ENCODE results near the gene PIM2. TPM values are rescaled to one million over a fixed set of nuclear protein-coding genes. Genes with fewer than 3 reads are reported as not detected.

PIM2 gene
- total RNA-seq, 1 experiment from 2014 or later = 15.6 TPM

DNA sequence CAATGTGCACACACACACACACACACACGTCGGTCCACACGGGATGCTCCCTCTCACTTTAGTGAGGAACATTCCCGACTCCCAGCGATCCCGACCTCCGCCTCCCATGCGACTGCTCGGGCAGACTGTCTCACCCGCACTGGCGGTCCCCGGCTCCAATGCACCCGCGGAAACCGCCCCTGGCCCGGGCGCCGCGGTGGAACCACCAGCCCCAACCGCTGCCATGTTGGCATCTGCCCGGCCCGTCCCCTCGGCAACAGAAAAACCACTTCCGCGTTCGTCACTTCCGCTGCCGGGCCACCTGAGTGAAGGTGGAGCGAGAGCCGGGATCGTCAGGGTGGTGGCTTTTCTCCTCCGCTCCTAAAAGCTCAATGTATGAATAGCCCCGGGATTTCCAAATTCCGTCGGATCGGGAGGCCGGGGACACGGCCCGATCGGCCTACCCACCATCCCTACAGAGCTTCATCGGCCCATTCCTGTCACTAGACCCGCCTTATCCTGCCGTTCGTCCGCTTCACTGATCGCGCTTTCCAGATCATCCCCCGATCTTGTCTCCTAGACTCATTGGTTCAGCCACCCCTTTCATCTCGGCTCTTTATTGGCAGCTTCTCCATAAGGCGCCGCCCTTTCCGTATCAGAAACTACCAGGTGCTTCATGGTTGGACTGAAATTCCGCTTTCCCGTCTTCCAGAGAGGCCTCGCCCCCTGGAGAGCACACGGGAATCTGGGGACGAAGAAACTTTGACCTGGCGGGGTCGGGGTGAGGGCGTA is 7.2 kb downstream of the PIM2 start, which contains the start of gene SLC35A2:
Gene SLC35A2, minus strand, starts transcription at position 235 of the 771 bp plus-strand sequence. Its CDS starts 10 bp downstream, at position 225.
- H3K4me3 ChIP-seq (replicated peaks in 1 of 2; ENCODE audit: low read depth in 1 of 2, low read length in 2 of 2) = peak within 1 kb of the TSS; percentile 84 to 87
- H3K36me3 ChIP-seq (ENCODE audit: control insufficient read depth in 1 of 2, insufficient read depth in 2 of 2, low read length in 2 of 2) = peaks cover 7 to 12% of the 10 kb centered on the region in 2 experiments; a peak in 3 of 4 replicates
- TF ChIP-seq, protein P1, sequence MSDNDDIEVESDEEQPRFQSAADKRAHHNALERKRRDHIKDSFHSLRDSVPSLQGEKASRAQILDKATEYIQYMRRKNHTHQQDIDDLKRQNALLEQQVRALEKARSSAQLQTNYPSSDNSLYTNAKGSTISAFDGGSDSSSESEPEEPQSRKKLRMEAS (IDR thresholded peaks at IDR 0.05) = no peak
- TF ChIP-seq, protein P2, sequence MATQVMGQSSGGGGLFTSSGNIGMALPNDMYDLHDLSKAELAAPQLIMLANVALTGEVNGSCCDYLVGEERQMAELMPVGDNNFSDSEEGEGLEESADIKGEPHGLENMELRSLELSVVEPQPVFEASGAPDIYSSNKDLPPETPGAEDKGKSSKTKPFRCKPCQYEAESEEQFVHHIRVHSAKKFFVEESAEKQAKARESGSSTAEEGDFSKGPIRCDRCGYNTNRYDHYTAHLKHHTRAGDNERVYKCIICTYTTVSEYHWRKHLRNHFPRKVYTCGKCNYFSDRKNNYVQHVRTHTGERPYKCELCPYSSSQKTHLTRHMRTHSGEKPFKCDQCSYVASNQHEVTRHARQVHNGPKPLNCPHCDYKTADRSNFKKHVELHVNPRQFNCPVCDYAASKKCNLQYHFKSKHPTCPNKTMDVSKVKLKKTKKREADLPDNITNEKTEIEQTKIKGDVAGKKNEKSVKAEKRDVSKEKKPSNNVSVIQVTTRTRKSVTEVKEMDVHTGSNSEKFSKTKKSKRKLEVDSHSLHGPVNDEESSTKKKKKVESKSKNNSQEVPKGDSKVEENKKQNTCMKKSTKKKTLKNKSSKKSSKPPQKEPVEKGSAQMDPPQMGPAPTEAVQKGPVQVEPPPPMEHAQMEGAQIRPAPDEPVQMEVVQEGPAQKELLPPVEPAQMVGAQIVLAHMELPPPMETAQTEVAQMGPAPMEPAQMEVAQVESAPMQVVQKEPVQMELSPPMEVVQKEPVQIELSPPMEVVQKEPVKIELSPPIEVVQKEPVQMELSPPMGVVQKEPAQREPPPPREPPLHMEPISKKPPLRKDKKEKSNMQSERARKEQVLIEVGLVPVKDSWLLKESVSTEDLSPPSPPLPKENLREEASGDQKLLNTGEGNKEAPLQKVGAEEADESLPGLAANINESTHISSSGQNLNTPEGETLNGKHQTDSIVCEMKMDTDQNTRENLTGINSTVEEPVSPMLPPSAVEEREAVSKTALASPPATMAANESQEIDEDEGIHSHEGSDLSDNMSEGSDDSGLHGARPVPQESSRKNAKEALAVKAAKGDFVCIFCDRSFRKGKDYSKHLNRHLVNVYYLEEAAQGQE (IDR thresholded peaks at IDR 0.05; ENCODE audit: low read depth) = no peak
- TF ChIP-seq YY1 (IDR thresholded peaks at IDR 0.05; ENCODE audit: extremely low read depth, insufficient replicate concordance, low read depth, low read length) (peak; percentile 87), TCF7L2 (IDR thresholded peaks at IDR 0.05; ENCODE audit: borderline replicate concordance, extremely low read depth, insufficient read depth, insufficient read length) (peak; percentile 66), POLR2AphosphoS5 (IDR thresholded peaks at IDR 0.05; ENCODE audit: low read depth, low read length) (peak; percentile 78), JUND (IDR thresholded peaks at IDR 0.05) (no peak), POLR2A (IDR thresholded peaks at IDR 0.05; ENCODE audit: borderline replicate concordance, extremely low read depth, insufficient read depth, insufficient read length) (peak; percentile 40)
- TF ChIP-seq, protein P3, sequence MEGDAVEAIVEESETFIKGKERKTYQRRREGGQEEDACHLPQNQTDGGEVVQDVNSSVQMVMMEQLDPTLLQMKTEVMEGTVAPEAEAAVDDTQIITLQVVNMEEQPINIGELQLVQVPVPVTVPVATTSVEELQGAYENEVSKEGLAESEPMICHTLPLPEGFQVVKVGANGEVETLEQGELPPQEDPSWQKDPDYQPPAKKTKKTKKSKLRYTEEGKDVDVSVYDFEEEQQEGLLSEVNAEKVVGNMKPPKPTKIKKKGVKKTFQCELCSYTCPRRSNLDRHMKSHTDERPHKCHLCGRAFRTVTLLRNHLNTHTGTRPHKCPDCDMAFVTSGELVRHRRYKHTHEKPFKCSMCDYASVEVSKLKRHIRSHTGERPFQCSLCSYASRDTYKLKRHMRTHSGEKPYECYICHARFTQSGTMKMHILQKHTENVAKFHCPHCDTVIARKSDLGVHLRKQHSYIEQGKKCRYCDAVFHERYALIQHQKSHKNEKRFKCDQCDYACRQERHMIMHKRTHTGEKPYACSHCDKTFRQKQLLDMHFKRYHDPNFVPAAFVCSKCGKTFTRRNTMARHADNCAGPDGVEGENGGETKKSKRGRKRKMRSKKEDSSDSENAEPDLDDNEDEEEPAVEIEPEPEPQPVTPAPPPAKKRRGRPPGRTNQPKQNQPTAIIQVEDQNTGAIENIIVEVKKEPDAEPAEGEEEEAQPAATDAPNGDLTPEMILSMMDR (IDR thresholded peaks at IDR 0.05 in 2 of 3, conservative IDR thresholded peaks at IDR 0.05 in 1 of 3; ENCODE audit: borderline replicate concordance in 1 of 3, insufficient read depth in 1 of 3, low read depth in 2 of 3, low read length in 2 of 3) = no peak
- DNase-seq (ENCODE audit: low read depth, low spot score) (peak; percentile 77), ATAC-seq (peak; percentile 90)
- intact Hi-C loops (cut with micrococcal nuclease) = no loop called here
- no peaks in the 10 kb centered on the region for H3K9me3 ChIP-seq (ENCODE audit: control insufficient read depth in 1 of 2, insufficient read depth in 1 of 2, low read depth in 1 of 2, low read length in 2 of 2)
- H3K4me2 ChIP-seq (ENCODE audit: low read length) = peak within 1 kb of the TSS; percentile 83
- peak within 1 kb of the TSS; percentile 85 for H3K9ac ChIP-seq (ENCODE audit: low read length)
- no peaks in the 10 kb centered on the region for H3K9me2 ChIP-seq (ENCODE audit: insufficient read depth)
- peak within 1 kb of the TSS; percentile 78 for H3K27ac ChIP-seq (ENCODE audit: low read depth, low read length)
- CTCF ChIA-PET = no interaction called here
- no peaks in the 10 kb centered on the region for H3K27me3 ChIP-seq (ENCODE audit: insufficient read depth, low read length)
- no TSS peak for BruUV-seq (replicated peaks)
- no peak within 1 kb of the TSS for H2AFZ ChIP-seq (ENCODE audit: low read depth, low read length, poor library complexity, severe bottlenecking)
- H3K79me2 ChIP-seq (ENCODE audit: insufficient read depth, low read length) = peaks cover 53% of the 10 kb centered on the region
- no peaks in the 10 kb centered on the region for H4K20me1 ChIP-seq (ENCODE audit: insufficient read depth)
- POLR2A ChIA-PET = interaction anchor here (1.3 to 1.5 kb wide), 3 partner anchors 14 to 175 kb away, joined by 3 to 12 read pairs (median 5); partner anchors contain the start of genes PQBP1 and TIMM17B
- RAD21 ChIA-PET (ENCODE audit: low non-redundant PET in 1 of 2, low total read pairs in 2 of 2, uncharacterized antibody in 2 of 2, unreplicated experiment in 2 of 2) = no interaction called here
- peaks cover 0 to 18% of the 10 kb centered on the region in 2 experiments for H3K4me1 ChIP-seq (ENCODE audit: control insufficient read depth in 1 of 2, insufficient read depth in 2 of 2, low read length in 2 of 2)
